Heart left ventricle (tissue), 16 donors: ENCODE results near the gene NELFB. TPM values are rescaled to one million over a fixed set of nuclear protein-coding genes. Genes with fewer than 3 reads are reported as not detected.

ENCODE experiments used
- ATAC-seq, 4 donors: fragments of 200-7000 bp; cut with Tn5 transposase; one replicate each; pipeline ENCODE4 v1.9.1; 2020 to 2022; ENCODE audit warnings: moderate library complexity in 4 of 4, mild to moderate bottlenecking in 3 of 4, moderate number of reproducible peaks in 1 of 4
- DNase-seq, 5 donors: peaks; one replicate each; pipeline ENCODE4 v3.0.0-alpha.2; 2020
- H3K27ac ChIP-seq, 12 donors: fragments of 200-600 bp; sonication (generic) in 4 of 12; one replicate each; pipeline versions ENCODE4 v1.5.0 to v1.8.0; 2016 to 2022; ENCODE audit warnings: mild to moderate bottlenecking in 2 of 12
- H3K27me3 ChIP-seq, 9 donors: fragments of 200-600 bp; sonication (generic) in 2 of 9; one replicate each; pipeline versions ENCODE4 v1.5.1 to v1.8.0; 2016 to 2022; ENCODE audit warnings: mild to moderate bottlenecking in 3 of 9
- H3K36me3 ChIP-seq, 9 donors: fragments of 200-600 bp; sonication (generic) in 2 of 9; one replicate each; pipeline versions ENCODE4 v1.5.0 to v1.8.0; 2018 to 2022; ENCODE audit warnings: mild to moderate bottlenecking in 2 of 9
- H3K4me1 ChIP-seq, 12 donors: fragments of 200-600 bp; sonication (generic) in 4 of 12; one replicate each; pipeline versions ENCODE4 v1.5.0 to v1.8.0; 2016 to 2022; ENCODE audit warnings: mild to moderate bottlenecking in 3 of 12
- H3K4me3 ChIP-seq, 12 donors: fragments of 200-600 bp; sonication (generic) in 4 of 12; one replicate each; pipeline versions ENCODE4 v1.5.0 to v1.8.0; 2017 to 2022; ENCODE audit warnings: mild to moderate bottlenecking in 9 of 12, moderate library complexity in 4 of 12
- H3K9me3 ChIP-seq, 12 donors: fragments of 200-600 bp; sonication (generic) in 4 of 12; one replicate each; pipeline versions ENCODE4 v1.5.0 to v1.8.0; 2016 to 2022; ENCODE audit warnings: mild to moderate bottlenecking in 1 of 12
- CTCF ChIP-seq, 12 donors: fragments of 200-600 bp; sonication (generic) in 4 of 12; IDR thresholded peaks; one replicate each; pipeline versions ENCODE4 v1.5.0 to v1.8.0; 2018 to 2022; ENCODE audit warnings: antibody characterized with exemption in 12 of 12, mild to moderate bottlenecking in 5 of 12
- POLR2A ChIP-seq, 2 donors: fragments of 450-650 bp; IDR thresholded peaks; one replicate each; pipeline ENCODE4 v1.6.1; 2017; ENCODE audit warnings: antibody characterized with exemption in 2 of 2, mild to moderate bottlenecking in 2 of 2, moderate library complexity in 2 of 2
- WGBS, 4 donors: extraction: QIAGEN DNeasy Blood & Tissue Kit in 2 of 4; methylation state at CpG; one replicate each; pipeline versions ENCODE4 v1.1.5 to v1.1.7; 2013 to 2018; 5-methylcytosine and 5-hydroxymethylcytosine counted together
- intact Hi-C, 10 donors: fragments of 100-400 bp; cut with DNase I; formaldehyde crosslinking; loops; one replicate each; pipeline versions ENCODE4 v1.11.1 to v1.14.2; 2022
- polyA plus RNA-seq, 2 donors: library from polyadenylated mRNA; stranded (reverse); fragments of 200-250 nt; gene quantifications; one replicate each; pipeline ENCODE4 v1.2.3, GENCODE V29; 2013
- total RNA-seq, 9 donors: library from RNA; depleted of rRNA in 2 of 9; stranded (reverse); fragments of >200 nt in 2 of 9; fragmentation: NEBNext Ultra II Directional in 3 of 9; extraction: Animal tissue kit (Norgen Biotek cat#: 25700) in 3 of 9; gene quantifications; one replicate each; pipeline versions ENCODE4 v1.1.0 to v1.2.4, GENCODE V29; 2016 to 2023
- donor health status: ischemic (EF 13 %, LVEDD 7.1; RV severe dilation, severe dysfunction).
- donor health status: healthy with polysubstance abuse.
- donor health status: DM: no; HTN: yes; CAD: no.
- donor health status: DM: no; HTN: no; CAD: no.
- donor health status: ischemic (EF 25% LVEDD 6.9; RV normal size, moderate dysfunction).
- donor health status: ischemic (EF 25% LVEDD 5.7; RV mildly dilated, moderate dysfunction).
- donor health status: healthy.
- donor health status: DM: yes; HTN: yes; CAD: no.
- donor health status: ischemic (EF 35%, LVEDD 5.7; RV mildly dilated, moderate dysfunction).
- donor health status: nonischemic (EF 11% LVEDD 7.7; RV severe dilation, severe dysfunction).
- donor health status: DM: yes; HTN: yes; CAD: no.
- donor health status: PGD.
- donor health status: ischemic (EF 29% LVEDD 5.4; RV normal size, mild dysfunction).
- donor health status: nonischemic (EF 23%, LVEDD 6.1; RV moderate dilation, normal function).

The NELFB gene
- total and polyA plus RNA-seq, 11 donors = 31.4 to 77.8 (median 38.1) TPM

GRCh38 chr9:137263506-137263905 is 8.4 kb downstream of the NELFB start:
- peaks cover 0 to 71% (median 53%) of the 10 kb centered on the region in 9 donors for H3K36me3 ChIP-seq
- H3K27me3 ChIP-seq = no peaks in the 10 kb centered on the region
- no peak overlapping the region for H3K4me3 ChIP-seq
- 81 to 87% (median 82%) methylated on average over 10 of the region's 10 CpGs for WGBS, 4 donors
- ATAC-seq (no peak), DNase-seq (peak in 1 of 5 donors; percentile 7)
- intact Hi-C loops = no loop called here
- H3K27ac ChIP-seq = no peak overlapping the region
- peaks cover 0 to 28% (median 9%) of the 10 kb centered on the region in 12 donors for H3K4me1 ChIP-seq
- TF ChIP-seq CTCF (IDR thresholded peaks at IDR 0.05) (no peak), POLR2A (IDR thresholded peaks at IDR 0.05) (no peak)
- H3K9me3 ChIP-seq = no peaks in the 10 kb centered on the region

GRCh38 chr9:137264067-137264466 is 8.9 kb downstream of the NELFB start:
- Histone ChIP-seq H3K36me3 (peaks cover 0 to 68% (median 48%) of the 10 kb centered on the region in 9 donors), H3K4me1 (peaks cover 0 to 34% (median 13%) of the 10 kb centered on the region in 12 donors), H3K27ac (no peak overlapping the region), H3K27me3 (no peaks in the 10 kb centered on the region), H3K9me3 (no peaks in the 10 kb centered on the region), H3K4me3 (no peak overlapping the region)
- intact Hi-C loops = no loop called here
- ATAC-seq (no peak), DNase-seq (peak in 1 of 5 donors; percentile 25)
- TF ChIP-seq POLR2A (IDR thresholded peaks at IDR 0.05) (no peak), CTCF (IDR thresholded peaks at IDR 0.05) (no peak)
- WGBS, 4 donors = 93 to 97% (median 95%) methylated on average over 17 to 22 of the region's 22 CpGs

GRCh38 chr9:137265496-137266161 is 10.5 kb downstream of the NELFB start:
- no peak for ATAC-seq
- Histone ChIP-seq H3K4me1 (peaks cover 3 to 49% (median 22%) of the 10 kb centered on the region in 12 donors), H3K9me3 (no peaks in the 10 kb centered on the region), H3K36me3 (peaks cover 0 to 72% (median 47%) of the 10 kb centered on the region in 9 donors), H3K4me3 (no peak overlapping the region), H3K27me3 (no peaks in the 10 kb centered on the region), H3K27ac (no peak overlapping the region)
- intact Hi-C loops = no loop called here
- 92 to 97% (median 95%) methylated on average over 27 to 29 of the region's 29 CpGs for WGBS, 4 donors
- TF ChIP-seq CTCF (IDR thresholded peaks at IDR 0.05) = no peak
- TF ChIP-seq POLR2A (IDR thresholded peaks at IDR 0.05) = no peak
- peak in 1 of 5 donors; percentile 8 for DNase-seq

- ATAC-seq = no peak
- Histone ChIP-seq H3K4me1 (peaks cover 3 to 54% (median 24%) of the 10 kb centered on the region in 12 donors), H3K36me3 (peaks cover 0 to 73% (median 51%) of the 10 kb centered on the region in 9 donors), H3K27ac (no peak overlapping the region), H3K27me3 (no peaks in the 10 kb centered on the region), H3K9me3 (no peaks in the 10 kb centered on the region), H3K4me3 (no peak overlapping the region)
- peak in 2 of 5 donors; percentile 16 to 33 for DNase-seq
- WGBS, 4 donors = 66 to 72% (median 70%) methylated on average over 13 to 15 of the region's 15 CpGs
- intact Hi-C loops = no loop called here
- TF ChIP-seq POLR2A (IDR thresholded peaks at IDR 0.05) (no peak), CTCF (IDR thresholded peaks at IDR 0.05) (no peak)
These were observed 11.0 kb downstream of the NELFB start for GRCh38 chr9:137266162-137266527.
